AG20443 (cell line): ENCODE results near the gene HINFP.
"Not testable (repeated sequence)": the region's sequence is repeated elsewhere in the genome, so short reads cannot be mapped to it uniquely, and the experiment has no call there.

Source experiments
- DNase-seq: peaks from one replicate; pipeline ENCODE4 v3.0.0; 2012; ENCODE audit warnings: low spot score, mixed read lengths

The HINFP gene

GRCh38 chr11:119155733-119156492 is 34.5 kb downstream of the HINFP start:
- peak; percentile 44 for DNase-seq

DNA sequence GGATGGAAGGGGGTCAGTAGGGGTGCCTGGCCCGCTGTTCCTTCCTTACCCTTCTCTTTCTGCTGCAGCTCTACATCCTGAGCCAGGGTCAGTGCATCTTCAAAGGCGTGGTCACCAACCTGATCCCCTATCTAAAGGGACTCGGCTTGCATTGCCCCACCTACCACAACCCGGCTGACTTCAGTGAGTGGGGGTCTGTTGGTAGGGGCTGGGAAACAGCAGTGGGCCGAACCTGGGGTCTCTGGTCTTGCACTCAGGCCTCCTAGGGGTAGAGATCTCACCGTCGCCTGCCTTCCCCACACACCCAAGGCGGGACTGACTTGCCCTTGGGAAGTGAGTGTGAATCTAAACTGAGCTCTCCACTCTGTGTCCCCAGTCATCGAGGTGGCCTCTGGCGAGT is 35.1 kb downstream of the HINFP start:
- DNase-seq = no peak

- no peak for DNase-seq
Observed at GRCh38 chr11:119157063-119157462, 35.7 kb downstream of the HINFP start.

- no peak for DNase-seq
Observed at GRCh38 chr11:119158467-119158866, 37.1 kb downstream of the HINFP start.

GRCh38 chr11:119160151-119160550 is 38.8 kb downstream of the HINFP start:
- no peak for DNase-seq

GRCh38 chr11:119161871-119162270 is 40.5 kb downstream of the HINFP start:
- no peak for DNase-seq

DNA sequence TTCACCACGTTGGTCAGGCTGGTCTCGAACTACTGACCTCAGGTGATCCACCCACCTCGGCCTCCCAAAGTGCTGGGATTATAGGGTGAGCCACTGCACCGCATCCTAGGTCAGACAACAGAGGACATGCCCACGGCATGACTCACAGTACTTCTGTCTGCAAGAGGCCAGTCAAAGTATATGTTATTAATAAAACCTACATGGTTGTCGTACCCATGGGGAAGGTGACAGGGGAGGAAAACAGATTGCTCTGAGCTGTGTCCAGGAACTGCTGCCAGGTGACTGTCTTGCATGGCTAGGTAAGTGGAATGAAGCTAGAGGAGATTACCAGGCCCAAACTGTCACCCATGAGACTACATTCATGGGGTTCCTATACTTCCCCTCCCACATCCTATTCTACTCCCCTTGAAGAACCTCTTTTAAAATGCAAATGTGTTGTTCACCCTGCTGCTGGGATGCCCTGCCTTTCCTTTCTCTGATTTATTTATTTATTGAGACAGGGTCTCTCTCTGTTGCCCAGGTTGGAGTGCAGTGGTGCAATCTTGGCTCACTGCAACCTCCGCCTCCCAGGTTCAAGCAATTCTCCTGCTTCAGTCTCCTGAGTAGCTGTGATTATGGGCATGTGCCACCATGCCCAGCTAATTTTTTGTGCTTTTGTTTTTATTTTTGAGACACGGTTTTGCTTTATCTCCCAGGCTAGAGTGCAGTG is 45.1 kb downstream of the HINFP start:
- DNase-seq = peak; percentile 61

- not testable (repeated sequence) for DNase-seq
Observed at GRCh38 chr11:119167077-119167458, 45.7 kb downstream of the HINFP start.

GRCh38 chr11:119167933-119168332 is 46.6 kb downstream of the HINFP start:
- DNase-seq = no peak

- peak; percentile 98 for DNase-seq
Observed at GRCh38 chr11:119168471-119169281, 47.3 kb downstream of the HINFP start, which contains the start of gene NLRX1. TSS of gene NLRX1 (plus strand) at chr11:119168725. CDS start at chr11:119171404, 2,679 bp downstream.

GRCh38 chr11:119169282-119169719 is 47.9 kb downstream of the HINFP start:
- peak; percentile 55 for DNase-seq

- no peak for DNase-seq
Observed at GRCh38 chr11:119172513-119172912, 51.1 kb downstream of the HINFP start.

DNA sequence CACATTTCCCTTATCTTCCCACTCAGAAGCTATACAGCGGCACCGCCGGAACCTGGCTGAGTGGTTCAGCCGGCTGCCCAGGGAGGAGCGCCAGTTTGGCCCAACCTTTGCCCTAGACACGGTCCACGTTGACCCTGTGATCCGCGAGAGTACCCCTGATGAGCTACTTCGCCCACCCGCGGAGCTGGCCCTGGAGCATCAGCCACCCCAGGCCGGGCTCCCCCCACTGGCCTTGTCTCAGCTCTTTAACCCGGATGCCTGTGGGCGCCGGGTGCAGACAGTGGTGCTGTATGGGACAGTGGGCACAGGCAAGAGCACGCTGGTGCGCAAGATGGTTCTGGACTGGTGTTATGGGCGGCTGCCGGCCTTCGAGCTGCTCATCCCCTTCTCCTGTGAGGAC is 52.1 kb downstream of the HINFP start:
- DNase-seq = no peak

DNA sequence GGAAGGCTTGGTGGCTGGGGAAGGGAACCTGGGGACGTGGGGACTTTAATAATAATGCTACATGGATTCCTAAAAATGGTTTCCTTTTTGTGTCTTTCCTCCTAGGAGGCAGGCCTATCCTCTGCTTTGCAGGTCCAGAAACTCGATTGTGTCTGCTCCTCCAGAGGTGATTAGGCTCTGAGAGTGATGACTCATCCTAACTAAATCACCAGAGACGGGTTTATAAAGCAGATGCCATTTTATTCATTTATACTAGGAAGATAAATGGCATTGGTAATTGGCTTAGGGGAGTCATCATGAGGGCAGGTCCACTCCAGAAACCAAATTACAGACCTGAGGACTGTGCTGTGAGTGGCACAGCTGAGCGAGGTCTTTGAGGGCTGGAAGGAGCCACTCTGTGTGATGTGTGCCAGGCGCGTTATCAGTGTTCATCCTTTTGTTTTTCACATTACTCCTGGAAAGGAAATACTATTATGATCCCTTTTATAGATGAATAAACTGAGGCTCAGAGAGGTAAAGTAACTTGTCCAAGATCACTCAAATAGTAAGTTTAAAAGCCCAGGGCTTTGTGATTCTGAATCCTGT is 54.2 kb downstream of the HINFP start:
- DNase-seq = no peak

- DNase-seq = no peak
Observed at GRCh38 chr11:119178166-119178680, 56.8 kb downstream of the HINFP start.

DNA sequence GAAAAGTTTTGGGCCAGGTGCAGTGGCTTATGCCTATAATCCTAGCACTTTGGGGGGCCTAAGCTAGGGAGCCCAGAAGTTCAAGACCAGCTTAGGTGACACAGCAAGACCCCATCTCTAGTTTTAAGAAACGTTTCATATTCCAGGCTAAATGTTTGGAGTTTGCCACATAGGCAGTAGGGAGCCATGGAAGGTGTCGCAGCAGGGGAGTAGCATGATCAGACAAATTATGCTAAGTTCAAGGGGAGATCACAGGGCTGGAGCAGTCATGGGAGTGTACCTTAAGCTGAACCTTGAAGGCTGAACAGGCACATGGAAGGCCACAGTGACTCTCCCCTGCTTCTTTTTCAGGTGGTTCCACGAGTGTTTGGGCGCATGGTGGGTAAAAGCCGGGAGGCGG is 58.0 kb downstream of the HINFP start:
- no peak for DNase-seq

DNA sequence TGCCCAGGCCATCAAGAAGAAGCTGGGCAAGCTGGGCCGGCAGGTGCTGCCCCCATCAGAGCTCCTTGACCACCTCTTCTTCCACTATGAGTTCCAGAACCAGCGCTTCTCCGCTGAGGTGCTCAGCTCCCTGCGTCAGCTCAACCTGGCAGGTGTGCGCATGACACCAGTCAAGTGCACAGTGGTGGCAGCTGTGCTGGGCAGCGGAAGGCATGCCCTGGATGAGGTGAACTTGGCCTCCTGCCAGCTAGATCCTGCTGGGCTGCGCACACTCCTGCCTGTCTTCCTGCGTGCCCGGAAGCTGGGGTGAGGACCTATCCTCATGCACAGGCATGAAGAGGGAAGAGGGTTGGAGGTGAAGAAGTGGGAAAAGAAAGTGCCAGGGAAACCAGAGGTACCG is 58.6 kb downstream of the HINFP start:
- DNase-seq = no peak

DNA sequence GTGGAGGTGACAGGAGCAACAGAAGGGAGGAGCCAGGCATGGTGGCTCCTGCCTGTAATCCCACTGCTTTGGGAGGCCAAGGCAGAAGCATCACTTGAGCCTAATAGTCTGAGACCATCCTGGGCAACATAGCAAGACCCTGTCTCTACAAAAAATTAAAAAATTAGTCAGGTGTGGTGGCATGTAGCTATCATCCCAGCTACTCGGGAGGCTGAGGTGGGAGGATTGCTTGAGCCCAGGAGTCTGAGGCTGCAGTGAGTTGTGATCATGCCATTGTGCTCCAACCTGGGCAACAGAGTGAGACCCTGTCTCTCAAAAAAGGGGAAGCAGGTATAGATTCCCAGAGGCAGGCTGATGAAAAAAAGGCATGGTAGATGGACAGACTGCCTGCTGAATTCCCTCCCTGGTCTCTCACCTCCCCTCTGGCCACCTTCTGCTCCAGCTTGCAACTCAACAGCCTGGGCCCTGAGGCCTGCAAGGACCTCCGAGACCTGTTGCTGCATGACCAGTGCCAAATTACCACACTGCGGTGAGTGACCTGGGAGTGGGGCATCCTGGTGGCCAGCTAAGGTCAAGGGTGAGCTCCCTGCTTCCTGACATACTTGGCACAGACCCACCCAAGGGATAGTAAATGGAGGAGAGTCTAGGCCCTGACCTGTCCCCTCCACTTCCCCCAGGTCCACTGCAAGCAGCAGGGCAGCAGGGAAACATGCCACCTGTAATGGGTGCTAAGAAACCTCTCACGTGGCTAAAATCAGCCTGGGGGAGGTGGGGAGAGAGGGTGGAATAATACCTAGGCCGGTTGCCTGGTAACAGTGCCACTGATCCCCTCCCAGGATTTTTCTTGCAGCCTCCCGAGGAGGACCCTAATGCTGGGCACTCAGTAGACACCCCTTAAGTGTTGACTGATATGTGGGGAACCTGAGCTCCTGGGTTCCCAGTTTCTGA is 59.6 kb downstream of the HINFP start:
- DNase-seq = no peak

- no peak for DNase-seq
Observed at GRCh38 chr11:119181677-119182412, 60.5 kb downstream of the HINFP start.

DNA sequence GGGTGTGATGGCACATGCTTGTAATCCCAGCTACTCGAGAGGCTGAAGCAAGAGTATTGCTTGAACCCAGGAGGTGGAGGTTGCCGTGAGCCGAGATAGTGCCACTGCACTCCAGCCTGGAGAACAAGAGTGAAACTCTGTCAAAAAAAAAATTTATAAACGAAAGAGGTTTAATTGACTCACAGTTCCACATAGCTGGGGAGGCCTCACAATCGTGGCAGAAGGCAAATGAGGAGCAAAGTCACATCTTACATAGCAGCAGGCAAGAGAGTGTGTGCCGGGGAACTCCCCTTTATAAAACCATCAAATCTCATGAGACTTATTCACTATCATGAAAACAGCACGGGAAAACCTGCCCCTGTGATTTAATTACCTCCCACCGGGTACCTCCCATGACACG is 63.0 kb downstream of the HINFP start:
- not testable (repeated sequence) for DNase-seq
